Caco-2 (cell line): ENCODE results near the gene ELP2. TPM values are rescaled to one million over a fixed set of nuclear protein-coding genes. Genes with fewer than 3 reads are reported as not detected.

Experiments
- BruUV-seq: library from RNA; stranded (reverse); fragments of 400-500 nt; replicated peaks from 2 replicates; lab custom pipeline; 2021; lab: Mats Ljungman, UMichigan
- CTCF ChIA-PET: fragments of 300-600 bp; sonication (Branson Sonifier 250); formaldehyde crosslinking; loops from one replicate; lab custom pipeline; 2022; ENCODE audit warnings: antibody characterized with exemption; lab: Charles Lee
- POLR2A ChIA-PET: fragments of 300-600 bp; sonication (Branson Sonifier 250); formaldehyde crosslinking; loops from one replicate; lab custom pipeline; 2022; ENCODE audit warnings: antibody characterized with exemption; lab: Charles Lee
- DNase-seq, 2 experiments: peaks; one replicate each; pipeline versions ENCODE4 v3.0.0 to v3.0.0-alpha.2; 2020 to 2022
- H3K27me3 ChIP-seq: replicated peaks from 2 replicates; pipeline ENCODE4 v1.6.0; 2011; ENCODE audit warnings: low read length; ENCODE audit not compliant: control insufficient read depth, insufficient read depth
- H3K36me3 ChIP-seq: 2 replicates; pipeline ENCODE4 v1.5.1; 2011; ENCODE audit warnings: low read length; ENCODE audit not compliant: control insufficient read depth, insufficient read depth
- H3K4me1 ChIP-seq: fragments of 250-450 bp; sonication (Bioruptor Pico); 2 replicates; pipeline ENCODE4 v1.5.1; 2020; ENCODE audit warnings: mild to moderate bottlenecking
- H3K4me3 ChIP-seq: 2 replicates; pipeline ENCODE4 v1.5.1; 2011; ENCODE audit warnings: low read depth, mild to moderate bottlenecking, control low read depth, low read length
- H3K9me3 ChIP-seq: fragments of 250-450 bp; sonication (Bioruptor Pico); 2 replicates; pipeline ENCODE4 v1.5.1; 2020; ENCODE audit warnings: mild to moderate bottlenecking, moderate library complexity
- H3K27ac Mint-ChIP-seq: one replicate; pipeline ENCODE4 v1.8.0; 2022; ENCODE audit warnings: mixed read lengths; ENCODE audit not compliant: unreplicated experiment
- H3K27me3 Mint-ChIP-seq: one replicate; pipeline ENCODE4 v1.8.0; 2022; ENCODE audit warnings: mixed read lengths; ENCODE audit not compliant: insufficient read depth, unreplicated experiment
- H3K36me3 Mint-ChIP-seq: one replicate; pipeline ENCODE4 v1.8.0; 2022; ENCODE audit warnings: mild to moderate bottlenecking, mixed read lengths; ENCODE audit not compliant: insufficient read depth, unreplicated experiment
- H3K4me1 Mint-ChIP-seq: one replicate; pipeline ENCODE4 v1.8.0; 2022; ENCODE audit warnings: low read depth, mixed read lengths; ENCODE audit not compliant: unreplicated experiment
- H3K4me3 Mint-ChIP-seq: one replicate; pipeline ENCODE4 v1.8.0; 2022; ENCODE audit warnings: mild to moderate bottlenecking, moderate library complexity, mixed read lengths; ENCODE audit not compliant: unreplicated experiment
- H3K9me3 Mint-ChIP-seq: one replicate; pipeline ENCODE4 v1.8.0; 2022; ENCODE audit warnings: mixed read lengths; ENCODE audit not compliant: unreplicated experiment
- intact Hi-C: fragments of 100-400 bp; cut with micrococcal nuclease; formaldehyde crosslinking; loops from one replicate; pipeline ENCODE4 v1.10.0; 2022; ENCODE audit not compliant: unreplicated experiment
- total RNA-seq: library from RNA; stranded (reverse); gene quantifications from 2 replicates; pipeline ENCODE4 v1.2.3, GENCODE V29; 2022
- TF ChIP-seq, protein P1 (sequence below), 2 experiments: fragments of 200-600 bp in 1 of 2; IDR thresholded peaks; 1 replicate in 1 of 2; 2 replicates in 1 of 2; pipeline versions ENCODE4 v1.5.1 to v1.8.0; 2011 to 2022; ENCODE audit warnings: antibody characterized with exemption in 1 of 2, control low read depth in 1 of 2, inconsistent platforms in 1 of 2, low read depth in 1 of 2, low read length in 1 of 2, mild to moderate bottlenecking in 1 of 2, moderate library complexity in 1 of 2; ENCODE audit not compliant: insufficient read depth in 1 of 2, severe bottlenecking in 1 of 2, unreplicated experiment in 1 of 2

ELP2 gene
- total RNA-seq, 1 experiment from 2014 or later = 45.9 TPM

DNA sequence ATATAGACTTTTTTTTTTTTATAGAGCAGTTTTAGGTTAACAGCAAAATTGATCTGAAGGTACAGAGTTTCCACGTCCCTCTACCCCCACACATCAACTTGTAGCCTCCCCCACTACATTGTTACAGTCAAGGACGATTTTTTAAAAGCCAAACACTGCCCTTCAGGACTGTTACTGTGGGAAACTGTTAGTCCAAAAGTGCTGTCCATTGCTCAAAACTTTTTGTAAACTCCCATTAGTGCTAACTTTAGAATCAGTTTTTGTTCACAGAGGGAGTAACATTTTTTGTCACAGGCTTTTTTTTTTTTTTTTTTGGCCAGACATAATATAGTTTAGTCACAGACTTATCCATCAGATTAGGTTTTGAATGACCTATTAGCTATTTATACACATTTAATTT is 24.1 kb downstream of the ELP2 start:
- H3K4me3 Mint-ChIP-seq = no peak overlapping the region
- DNase-seq = no peak
- ChIA-PET POLR2A (interaction anchor here (0.6 kb wide), 1 partner anchor 25 kb away, joined by 11 read pairs; the partner anchor contains the start of gene SLC39A6), CTCF (no interaction called here)
- H3K27ac Mint-ChIP-seq = no peak overlapping the region
- no peaks in the 10 kb centered on the region for H3K9me3 ChIP-seq
- intact Hi-C loops = no loop called here
- H3K36me3 Mint-ChIP-seq = peaks cover 47% of the 10 kb centered on the region
- BruUV-seq = no TSS peak
- no peaks in the 10 kb centered on the region for H3K36me3 ChIP-seq
- no peaks in the 10 kb centered on the region for H3K9me3 Mint-ChIP-seq
- H3K27me3 Mint-ChIP-seq = no peaks in the 10 kb centered on the region
- no peaks in the 10 kb centered on the region for H3K27me3 ChIP-seq
- H3K4me3 ChIP-seq = no peak overlapping the region
- TF ChIP-seq, protein P1, sequence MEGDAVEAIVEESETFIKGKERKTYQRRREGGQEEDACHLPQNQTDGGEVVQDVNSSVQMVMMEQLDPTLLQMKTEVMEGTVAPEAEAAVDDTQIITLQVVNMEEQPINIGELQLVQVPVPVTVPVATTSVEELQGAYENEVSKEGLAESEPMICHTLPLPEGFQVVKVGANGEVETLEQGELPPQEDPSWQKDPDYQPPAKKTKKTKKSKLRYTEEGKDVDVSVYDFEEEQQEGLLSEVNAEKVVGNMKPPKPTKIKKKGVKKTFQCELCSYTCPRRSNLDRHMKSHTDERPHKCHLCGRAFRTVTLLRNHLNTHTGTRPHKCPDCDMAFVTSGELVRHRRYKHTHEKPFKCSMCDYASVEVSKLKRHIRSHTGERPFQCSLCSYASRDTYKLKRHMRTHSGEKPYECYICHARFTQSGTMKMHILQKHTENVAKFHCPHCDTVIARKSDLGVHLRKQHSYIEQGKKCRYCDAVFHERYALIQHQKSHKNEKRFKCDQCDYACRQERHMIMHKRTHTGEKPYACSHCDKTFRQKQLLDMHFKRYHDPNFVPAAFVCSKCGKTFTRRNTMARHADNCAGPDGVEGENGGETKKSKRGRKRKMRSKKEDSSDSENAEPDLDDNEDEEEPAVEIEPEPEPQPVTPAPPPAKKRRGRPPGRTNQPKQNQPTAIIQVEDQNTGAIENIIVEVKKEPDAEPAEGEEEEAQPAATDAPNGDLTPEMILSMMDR (IDR thresholded peaks at IDR 0.05; ENCODE audit: insufficient read depth in 1 of 2, low read depth in 1 of 2, low read length in 1 of 2, severe bottlenecking in 1 of 2, unreplicated experiment in 1 of 2) = no peak
- no peaks in the 10 kb centered on the region for H3K4me1 ChIP-seq
- H3K4me1 Mint-ChIP-seq = no peaks in the 10 kb centered on the region

DNA sequence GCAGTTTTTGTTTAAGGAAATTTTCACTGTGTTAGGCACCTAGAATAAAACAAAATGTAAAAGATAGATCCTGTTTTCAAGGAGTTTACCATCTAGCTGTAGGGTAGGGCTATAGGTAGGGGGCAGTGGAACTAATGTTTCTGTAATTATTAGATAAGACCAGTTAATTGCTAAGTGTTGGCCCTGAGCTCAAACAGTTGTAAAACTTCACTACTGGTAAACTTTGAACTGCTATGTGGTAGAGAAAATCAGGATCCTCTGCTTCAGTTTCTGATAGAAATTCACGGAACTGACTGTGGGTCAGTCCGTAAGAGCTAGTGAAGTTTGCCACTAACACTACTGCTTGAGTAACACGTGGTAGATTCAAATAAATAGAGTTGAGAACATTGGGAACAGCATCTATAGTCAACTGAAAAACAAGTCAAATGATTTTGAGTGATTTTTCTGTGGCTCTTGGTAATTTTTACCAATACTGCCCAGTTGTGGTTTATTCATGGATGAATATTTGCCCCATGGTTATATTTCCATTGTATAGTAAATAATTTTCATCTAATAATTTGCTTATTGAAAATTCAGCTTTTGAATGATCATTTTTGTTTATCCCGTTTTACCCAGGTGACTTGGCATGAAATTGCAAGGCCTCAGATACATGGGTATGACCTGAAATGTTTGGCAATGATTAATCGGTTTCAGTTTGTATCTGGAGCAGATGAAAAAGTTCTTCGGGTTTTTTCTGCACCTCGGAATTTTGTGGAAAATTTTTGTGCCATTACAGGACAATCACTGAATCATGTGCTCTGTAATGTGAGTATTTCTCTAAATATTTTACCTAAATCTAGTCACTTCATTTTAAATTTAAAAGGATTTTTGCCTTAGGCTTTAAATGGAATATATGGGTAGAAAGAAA is 26.4 kb downstream of the ELP2 start:
- peaks cover 45% of the 10 kb centered on the region for H3K36me3 Mint-ChIP-seq
- Histone ChIP-seq H3K4me3 (no peak overlapping the region), H3K9me3 (no peaks in the 10 kb centered on the region), H3K27me3 (no peaks in the 10 kb centered on the region), H3K36me3 (no peaks in the 10 kb centered on the region), H3K4me1 (no peaks in the 10 kb centered on the region)
- TF ChIP-seq, protein P1 (IDR thresholded peaks at IDR 0.05; ENCODE audit: insufficient read depth in 1 of 2, low read depth in 1 of 2, low read length in 1 of 2, severe bottlenecking in 1 of 2, unreplicated experiment in 1 of 2) = no peak
- ChIA-PET CTCF (interaction anchor here (0.5 to 1.1 kb wide), 2 partner anchors 46 to 124 kb away, joined by 3 to 4 read pairs; no protein-coding TSS in a partner anchor), POLR2A (no interaction called here)
- no peaks in the 10 kb centered on the region for H3K27me3 Mint-ChIP-seq
- no peaks in the 10 kb centered on the region for H3K9me3 Mint-ChIP-seq
- intact Hi-C loops = no loop called here
- no peak for DNase-seq
- no TSS peak for BruUV-seq
- no peaks in the 10 kb centered on the region for H3K4me1 Mint-ChIP-seq
- H3K27ac Mint-ChIP-seq = no peak overlapping the region
- no peak overlapping the region for H3K4me3 Mint-ChIP-seq

DNA sequence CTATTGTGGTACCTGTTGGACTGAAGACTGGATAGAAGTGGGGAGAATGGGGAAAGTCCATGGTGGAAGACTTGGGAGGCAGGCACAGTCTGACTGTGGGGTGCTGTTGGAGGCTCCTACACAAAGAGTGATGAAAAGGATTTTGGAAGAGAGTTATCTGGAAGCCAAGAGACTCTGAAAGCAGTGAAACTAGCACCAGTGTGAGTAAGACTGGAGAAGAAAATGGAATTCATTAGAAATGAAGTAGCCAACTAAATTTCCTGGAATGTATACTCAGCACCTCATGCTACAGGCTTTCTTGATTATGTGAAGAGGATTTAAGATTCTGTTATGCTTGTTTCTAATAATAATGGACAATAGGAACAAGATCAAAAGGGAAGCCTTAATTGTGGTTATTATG is 27.7 kb downstream of the ELP2 start:
- H3K4me1 Mint-ChIP-seq = no peaks in the 10 kb centered on the region
- H3K27ac Mint-ChIP-seq = no peak overlapping the region
- CTCF ChIA-PET = no interaction called here
- TF ChIP-seq, protein P1 (IDR thresholded peaks at IDR 0.05; ENCODE audit: insufficient read depth in 1 of 2, low read depth in 1 of 2, low read length in 1 of 2, severe bottlenecking in 1 of 2, unreplicated experiment in 1 of 2) = no peak
- Histone ChIP-seq H3K36me3 (no peaks in the 10 kb centered on the region), H3K4me1 (no peaks in the 10 kb centered on the region), H3K4me3 (no peak overlapping the region), H3K27me3 (no peaks in the 10 kb centered on the region), H3K9me3 (no peaks in the 10 kb centered on the region)
- BruUV-seq = no TSS peak
- intact Hi-C loops = no loop called here
- no peak for DNase-seq
- H3K9me3 Mint-ChIP-seq = no peaks in the 10 kb centered on the region
- H3K27me3 Mint-ChIP-seq = no peaks in the 10 kb centered on the region
- peaks cover 39% of the 10 kb centered on the region for H3K36me3 Mint-ChIP-seq
- POLR2A ChIA-PET = no interaction called here
- H3K4me3 Mint-ChIP-seq = no peak overlapping the region
